Ramos (cell line): ENCODE data around the gene RNF103.
"Not testable (repeated sequence)": the region's sequence is repeated elsewhere in the genome, so short reads cannot be mapped to it uniquely, and the experiment has no call there.

Source experiments
- in situ Hi-C: fragments of 300-500 bp; cut with MboI; formaldehyde crosslinking; loops from one replicate; pipeline ENCODE4 v1.14.3; 2022; ENCODE audit warnings: low sequenced_read_pairs; ENCODE audit not compliant: unreplicated experiment

The RNF103 gene

GRCh38 chr2:86627550-86627949 lies 3.9 kb upstream of the RNF103 start:
- in situ Hi-C loops, result no loop called here

GRCh38 chr2:86625096-86625495 lies 1.4 kb upstream of the RNF103 start:
- in situ Hi-C loops, result no loop called here

- in situ Hi-C loops, result no loop called here
Observed at GRCh38 chr2:86624267-86624547, 542 bp upstream of the RNF103 start.

GRCh38 chr2:86623043-86623493 lies 597 bp downstream of the RNF103 start:
- in situ Hi-C loops, result no loop called here

GRCh38 chr2:86622519-86623042 lies 1.1 kb downstream of the RNF103 start:
- in situ Hi-C loops, result no loop called here

- in situ Hi-C loops, result no loop called here
Observed at GRCh38 chr2:86621280-86621943, 2.3 kb downstream of the RNF103 start.

- in situ Hi-C loops, result no loop called here
Observed at GRCh38 chr2:86617738-86618137, 5.9 kb downstream of the RNF103 start.

- in situ Hi-C loops, result no loop called here
Observed at GRCh38 chr2:86617153-86617552, 6.5 kb downstream of the RNF103 start.

- in situ Hi-C loops, result no loop called here
Observed at GRCh38 chr2:86616502-86616901, 7.2 kb downstream of the RNF103 start.

- in situ Hi-C loops, result no loop called here
Observed at GRCh38 chr2:86615596-86615995, 8.1 kb downstream of the RNF103 start.

GRCh38 chr2:86613515-86613914 lies 10.2 kb downstream of the RNF103 start:
- in situ Hi-C loops, result no loop called here

- in situ Hi-C loops, result no loop called here
Observed at GRCh38 chr2:86610871-86611270, 12.8 kb downstream of the RNF103 start.

GRCh38 chr2:86608832-86609410 lies 14.7 kb downstream of the RNF103 start:
- in situ Hi-C loops, result no loop called here

GRCh38 chr2:86603905-86604304 lies 19.8 kb downstream of the RNF103 start:
- in situ Hi-C loops, result no loop called here

GRCh38 chr2:86598966-86599365 lies 24.7 kb downstream of the RNF103 start:
- in situ Hi-C loops, result no loop called here

- in situ Hi-C loops, result no loop called here
Observed at GRCh38 chr2:86596118-86596517, 27.5 kb downstream of the RNF103 start.

- in situ Hi-C loops, result no loop called here
Observed at GRCh38 chr2:86593266-86593665, 30.4 kb downstream of the RNF103 start.

- in situ Hi-C loops, result no loop called here
Observed at GRCh38 chr2:86592547-86593230, 31.0 kb downstream of the RNF103 start.

- in situ Hi-C loops, result not testable (repeated sequence)
Observed at GRCh38 chr2:86589701-86590100, 34.0 kb downstream of the RNF103 start.

GRCh38 chr2:86584151-86584913 lies 39.3 kb downstream of the RNF103 start:
- in situ Hi-C loops, result no loop called here

- in situ Hi-C loops, result no loop called here
Observed at GRCh38 chr2:86580560-86580959, 43.1 kb downstream of the RNF103 start.
